Hepatic stellate cell (primary cell): ENCODE measurements around the gene PLXNA2.

Source experiments
- DNase-seq: peaks from one replicate; pipeline ENCODE4 v3.0.0; 2011; ENCODE audit warnings: low spot score

The PLXNA2 gene

DNA sequence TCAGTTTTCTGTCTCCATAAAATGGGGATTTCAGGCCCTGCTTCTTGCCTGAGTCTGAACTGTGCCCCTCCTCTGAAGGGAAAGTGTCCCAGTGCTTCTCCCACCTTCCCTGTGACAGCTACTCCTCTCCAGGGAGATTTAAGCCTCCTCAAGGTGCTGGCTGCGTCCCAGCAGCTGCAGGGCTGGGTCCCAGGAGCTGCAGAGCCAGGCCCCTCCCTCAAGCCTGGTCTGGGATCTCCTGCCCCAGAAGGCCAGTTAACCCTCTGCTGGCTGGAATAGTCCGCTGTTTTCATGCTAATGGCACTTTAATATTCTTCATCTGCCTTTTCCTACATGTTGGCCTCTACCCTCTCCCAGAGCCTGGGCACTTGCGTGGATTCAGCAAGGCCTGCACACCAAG lies 99.0 kb downstream of the PLXNA2 start:
- no peak for DNase-seq

DNA sequence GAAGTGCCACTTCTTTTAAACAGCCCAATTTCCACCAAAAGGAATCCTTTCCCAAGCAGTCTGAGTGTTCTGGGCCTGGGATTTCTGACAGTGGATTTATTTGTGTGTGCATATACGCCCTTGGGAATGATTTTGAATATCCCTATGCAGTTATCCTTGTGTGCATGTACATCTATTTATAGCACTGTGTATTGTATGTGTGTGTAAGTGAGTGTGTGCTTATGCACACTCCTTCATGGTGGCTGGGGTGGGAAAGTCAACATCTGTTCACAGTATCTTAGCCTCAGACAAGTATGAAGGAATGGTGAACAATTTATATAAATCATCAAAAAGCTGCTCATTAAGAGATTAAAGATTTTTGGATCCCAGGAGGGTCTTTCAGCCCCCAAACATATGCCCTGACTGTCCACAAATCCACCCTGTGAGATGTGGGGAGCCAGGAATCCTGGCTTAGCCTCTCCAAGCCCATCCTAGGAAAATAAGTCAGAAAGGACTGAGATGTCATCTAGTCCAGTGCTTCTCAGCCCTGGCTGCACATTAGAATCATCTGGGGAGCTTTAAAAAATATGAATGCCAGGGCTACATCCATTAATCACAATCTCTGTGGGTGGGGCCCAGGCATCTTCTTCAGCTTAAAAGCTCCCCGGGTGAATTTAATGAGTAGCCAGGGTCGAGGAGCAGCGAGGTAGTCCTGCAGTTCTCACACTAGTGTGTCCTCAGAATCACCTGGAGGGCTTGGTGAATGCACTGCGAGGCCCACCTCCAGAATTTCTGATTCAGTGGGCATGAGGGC lies 101.4 kb downstream of the PLXNA2 start:
- no peak for DNase-seq

DNA sequence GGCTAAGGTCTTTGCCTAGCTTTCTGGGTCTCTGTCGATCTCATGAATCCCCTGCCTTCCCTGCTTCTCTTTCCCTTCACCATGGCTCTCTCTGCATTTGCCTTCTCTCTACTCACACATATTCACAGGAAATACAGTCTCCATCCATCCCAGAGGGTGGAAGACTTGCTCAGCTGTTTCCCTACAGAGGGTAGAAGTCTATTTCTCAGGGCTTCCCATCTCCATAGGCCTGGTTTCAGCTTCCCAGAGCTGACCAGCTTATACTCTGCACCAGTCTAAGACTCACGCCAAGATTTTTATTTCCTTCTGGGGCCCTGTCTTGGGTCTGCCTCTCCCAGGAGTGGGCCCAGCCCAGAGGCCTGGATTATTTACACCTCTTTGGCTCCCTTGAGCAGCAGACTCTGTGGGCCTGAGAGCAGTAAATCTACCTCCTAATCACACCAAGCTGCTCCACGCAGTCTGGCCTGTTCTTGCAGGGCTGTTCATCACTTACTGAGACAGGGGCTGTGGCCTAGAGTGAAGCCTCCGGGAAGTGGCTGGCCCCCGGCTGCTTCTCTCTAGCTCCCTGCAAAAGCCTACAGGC lies 102.5 kb downstream of the PLXNA2 start:
- DNase-seq: no peak

DNA sequence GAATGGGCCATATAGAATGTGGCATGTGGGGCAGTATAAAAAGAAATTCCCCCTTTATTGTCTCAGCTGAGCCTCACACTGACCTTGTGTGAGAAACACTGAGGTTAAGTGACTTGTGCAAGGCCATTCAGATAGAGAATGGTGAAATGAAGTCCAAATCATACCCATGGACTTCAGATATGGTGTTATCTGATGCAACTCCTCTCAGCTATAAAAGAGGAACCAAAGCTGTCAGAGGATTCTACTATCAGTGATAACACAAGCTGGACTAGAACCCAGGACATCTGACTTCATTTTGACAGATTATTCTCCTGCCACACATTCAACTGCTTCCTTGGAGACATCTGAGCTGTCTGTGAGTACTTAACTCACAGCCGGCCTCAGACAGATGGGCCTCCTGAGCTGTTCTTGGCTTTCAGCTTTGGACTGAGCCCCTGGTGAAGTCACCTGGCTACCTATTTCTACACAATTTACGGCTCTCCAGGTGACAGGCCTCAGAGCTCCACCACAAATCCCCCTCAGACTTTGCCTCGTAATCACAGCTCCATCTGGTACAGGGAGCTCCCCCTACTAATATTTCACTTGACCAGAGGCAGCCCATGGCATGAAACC lies 104.6 kb downstream of the PLXNA2 start:
- no peak for DNase-seq

DNA sequence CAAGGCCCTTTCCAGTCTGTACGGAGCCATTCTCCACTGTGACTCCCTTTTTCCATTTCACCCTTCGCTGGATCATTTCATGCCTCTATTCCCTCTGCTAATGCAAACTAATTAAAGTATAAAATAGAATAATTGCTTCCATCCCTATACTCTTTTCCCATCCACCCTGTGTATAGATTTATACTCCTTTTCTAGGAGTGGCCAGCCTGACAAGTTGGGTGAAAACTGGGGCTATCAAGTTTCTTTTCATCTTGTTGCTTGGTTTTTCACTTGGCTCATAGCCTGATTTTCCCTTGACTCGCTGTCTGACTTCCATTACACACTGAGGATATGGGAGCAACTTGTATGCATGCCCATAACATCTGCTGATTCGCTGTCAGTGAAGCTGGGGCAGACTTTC lies 107.0 kb downstream of the PLXNA2 start:
- no peak for DNase-seq

DNA sequence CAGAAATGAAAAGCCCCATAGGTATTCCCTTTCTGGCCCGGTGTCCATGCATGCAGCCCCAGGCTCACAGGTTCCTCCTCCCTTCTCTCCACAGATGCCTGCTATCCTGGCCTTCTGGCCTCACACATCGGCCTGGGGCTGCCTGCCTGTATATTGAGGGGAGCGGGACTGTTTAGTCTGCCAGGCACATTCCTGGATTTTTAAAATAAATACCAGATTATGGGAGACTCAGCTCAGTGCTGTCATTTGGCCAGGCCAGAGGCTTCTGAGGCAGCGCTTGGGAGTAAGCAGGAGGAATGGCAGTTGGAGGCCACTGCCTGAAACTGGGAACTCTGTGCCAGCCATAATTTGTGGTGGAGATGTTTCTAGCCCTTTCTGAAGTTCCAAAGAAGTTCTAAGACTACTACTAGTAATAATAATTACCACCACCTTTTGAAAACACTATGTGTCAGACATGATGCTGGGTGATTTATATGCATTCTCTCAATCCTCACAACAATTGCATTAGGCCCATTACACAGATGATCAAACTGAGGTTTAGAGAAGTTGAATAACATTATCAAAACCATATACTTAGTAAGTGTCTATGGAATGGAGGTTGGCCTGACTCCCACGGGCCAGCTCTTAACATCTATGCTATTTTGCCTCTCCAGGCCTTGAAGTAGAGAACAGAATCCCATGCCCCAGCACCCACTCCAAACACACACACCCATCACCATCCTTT lies 107.6 kb downstream of the PLXNA2 start:
- no peak for DNase-seq

DNA sequence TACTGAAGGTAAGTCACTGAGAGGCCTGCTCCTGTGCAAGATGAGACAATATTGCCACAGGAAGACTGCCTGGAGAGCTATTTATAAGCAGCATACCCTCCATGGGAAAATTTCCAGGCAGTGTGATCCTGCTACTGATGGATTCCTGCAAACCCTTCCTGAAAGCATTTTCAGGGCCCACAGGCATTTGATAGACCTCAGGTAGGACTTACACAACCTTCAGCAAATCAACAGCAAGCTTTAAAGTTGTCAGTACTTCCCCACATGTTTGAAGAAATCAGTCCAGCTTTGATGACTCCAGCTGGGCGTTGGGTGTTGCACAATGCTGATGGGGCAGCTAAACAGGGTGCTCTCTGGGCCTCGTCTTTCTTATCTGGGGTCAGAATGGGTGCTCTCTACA lies 108.8 kb downstream of the PLXNA2 start:
- no peak for DNase-seq

DNA sequence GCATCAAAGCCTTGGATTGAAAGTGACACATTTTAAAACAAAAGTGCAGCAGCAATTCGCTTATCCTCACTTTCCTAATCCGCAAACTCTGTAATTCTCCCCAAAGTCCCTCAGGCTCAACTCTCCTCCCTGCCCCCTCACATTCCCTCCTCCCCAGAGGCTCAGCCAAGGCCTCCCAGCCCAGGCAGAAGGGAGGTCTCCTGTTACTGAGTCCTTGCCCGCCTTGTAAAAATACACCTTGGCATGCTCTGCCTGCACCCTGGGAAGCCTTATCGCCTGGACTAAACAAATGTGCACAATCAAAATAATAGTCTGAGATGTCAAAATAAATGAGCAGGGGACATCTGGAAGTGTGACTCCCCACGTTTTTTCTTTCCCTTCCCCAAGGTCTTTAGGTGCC lies 109.7 kb downstream of the PLXNA2 start:
- no peak for DNase-seq

DNA sequence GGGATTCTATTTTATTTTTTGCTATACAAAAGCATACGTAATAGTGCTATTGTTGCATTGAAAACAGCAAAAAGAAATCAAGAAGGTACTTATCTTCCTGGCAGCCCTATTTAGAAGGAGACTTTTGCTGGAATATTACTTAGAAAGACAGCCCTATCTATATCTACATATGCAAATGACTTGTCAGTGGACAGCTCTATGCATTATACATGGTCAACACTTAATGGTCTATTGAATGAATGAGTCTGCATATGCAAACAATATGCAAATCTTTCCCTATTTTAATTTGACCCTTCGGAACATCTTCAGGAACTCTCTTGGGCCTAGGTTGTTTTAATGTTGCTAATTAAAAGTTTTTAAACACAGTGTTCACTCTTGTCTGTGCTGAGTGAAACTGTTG lies 110.8 kb downstream of the PLXNA2 start:
- DNase-seq: no peak

DNA sequence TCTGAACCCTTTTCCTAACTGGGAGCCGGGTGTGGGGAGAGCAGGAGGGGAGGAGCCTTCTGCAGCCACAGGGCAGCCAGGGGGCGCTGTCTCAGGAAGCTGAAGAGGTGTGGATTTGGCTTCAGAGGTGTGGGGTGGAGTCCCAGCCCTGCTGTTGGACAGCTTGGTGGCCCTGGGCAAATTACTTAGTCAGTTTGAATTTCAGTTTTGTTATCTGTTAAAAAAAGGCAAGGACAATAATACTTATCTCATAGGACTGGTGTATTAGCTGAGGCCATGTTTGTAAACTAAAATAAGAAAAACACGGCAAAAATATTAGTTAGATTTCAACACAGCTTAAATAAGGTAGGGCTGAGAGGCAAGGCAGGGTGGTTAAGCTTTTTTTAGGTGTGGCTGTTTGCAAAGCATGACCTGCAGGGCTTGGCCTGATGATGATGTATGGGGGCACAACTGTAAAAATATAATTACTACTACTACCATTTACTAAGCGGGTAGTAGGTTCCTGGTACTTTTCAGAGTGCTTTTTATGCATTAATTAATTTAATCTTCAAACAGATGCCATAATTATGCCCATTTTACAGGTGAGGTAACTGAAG lies 111.8 kb downstream of the PLXNA2 start:
- peak; percentile 84 for DNase-seq

DNA sequence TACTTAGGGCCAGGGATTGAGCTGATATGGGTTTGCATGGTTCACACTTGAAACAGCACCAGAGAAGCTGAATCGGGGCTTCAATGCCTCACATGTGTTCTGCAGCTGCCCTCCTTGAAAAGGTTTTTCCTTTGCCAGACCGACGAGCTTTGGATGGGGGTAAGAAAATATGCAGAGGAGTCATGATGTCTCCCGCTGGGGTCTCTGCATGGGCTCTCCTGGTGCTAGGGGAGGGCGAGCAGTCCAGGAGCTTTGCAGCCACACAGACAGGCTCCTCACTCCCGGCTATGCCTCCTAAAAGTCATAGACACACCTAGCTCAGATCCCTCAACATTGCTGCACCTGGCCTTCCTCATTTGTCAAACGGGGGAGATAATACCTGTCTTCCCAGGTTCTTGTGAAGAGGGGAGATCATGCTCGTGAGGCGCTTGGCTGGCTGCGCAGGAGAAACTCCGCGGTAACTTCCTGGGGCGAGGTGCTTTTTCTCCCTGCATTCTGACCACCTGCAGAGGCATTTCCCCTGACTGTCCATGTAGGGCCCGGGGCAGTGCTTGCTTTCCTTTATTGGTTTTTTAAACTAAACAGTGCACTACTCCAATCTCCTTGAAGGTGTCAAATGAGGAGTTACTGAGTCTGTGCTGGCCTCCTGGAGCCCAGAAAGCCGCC lies 112.4 kb downstream of the PLXNA2 start:
- DNase-seq: no peak

DNA sequence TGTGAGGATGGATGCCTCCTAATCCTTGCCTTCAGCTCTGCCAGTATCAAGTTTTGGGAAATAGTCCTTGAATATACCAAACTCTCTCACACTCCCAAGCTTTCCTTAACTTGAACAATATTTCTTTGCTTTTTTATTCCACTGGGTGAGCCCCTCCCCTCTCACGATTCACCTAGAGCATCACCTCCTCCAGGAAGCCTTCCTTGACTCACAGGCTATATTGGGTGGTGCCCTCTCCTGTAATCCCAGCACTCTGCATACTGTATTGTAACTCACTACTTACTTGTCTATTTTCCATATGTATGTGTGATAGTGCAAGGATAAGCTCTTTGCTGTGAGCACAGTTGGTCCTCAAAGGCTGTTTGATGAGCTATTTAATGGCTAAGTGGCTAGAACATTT lies 114.7 kb downstream of the PLXNA2 start:
- no peak for DNase-seq

DNA sequence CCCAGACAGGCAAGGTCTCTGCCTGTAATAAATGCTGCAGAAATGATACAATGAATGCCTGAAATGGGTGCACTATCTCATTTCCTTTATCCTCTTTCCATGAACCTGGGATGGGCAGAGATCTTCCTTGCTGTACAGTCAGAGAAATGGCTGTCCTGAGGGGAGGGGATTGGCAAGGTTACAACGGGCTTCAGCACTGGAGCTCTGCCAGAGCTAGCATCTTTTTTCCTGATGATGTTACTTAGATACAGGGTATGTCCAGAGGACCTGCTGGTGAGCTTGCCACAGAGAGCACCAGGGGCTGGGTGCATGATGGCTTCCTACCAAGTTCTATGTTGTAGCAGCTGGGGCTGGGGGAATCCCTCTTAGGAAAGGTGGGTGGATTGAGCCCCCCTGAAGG lies 115.1 kb downstream of the PLXNA2 start:
- DNase-seq: no peak

DNA sequence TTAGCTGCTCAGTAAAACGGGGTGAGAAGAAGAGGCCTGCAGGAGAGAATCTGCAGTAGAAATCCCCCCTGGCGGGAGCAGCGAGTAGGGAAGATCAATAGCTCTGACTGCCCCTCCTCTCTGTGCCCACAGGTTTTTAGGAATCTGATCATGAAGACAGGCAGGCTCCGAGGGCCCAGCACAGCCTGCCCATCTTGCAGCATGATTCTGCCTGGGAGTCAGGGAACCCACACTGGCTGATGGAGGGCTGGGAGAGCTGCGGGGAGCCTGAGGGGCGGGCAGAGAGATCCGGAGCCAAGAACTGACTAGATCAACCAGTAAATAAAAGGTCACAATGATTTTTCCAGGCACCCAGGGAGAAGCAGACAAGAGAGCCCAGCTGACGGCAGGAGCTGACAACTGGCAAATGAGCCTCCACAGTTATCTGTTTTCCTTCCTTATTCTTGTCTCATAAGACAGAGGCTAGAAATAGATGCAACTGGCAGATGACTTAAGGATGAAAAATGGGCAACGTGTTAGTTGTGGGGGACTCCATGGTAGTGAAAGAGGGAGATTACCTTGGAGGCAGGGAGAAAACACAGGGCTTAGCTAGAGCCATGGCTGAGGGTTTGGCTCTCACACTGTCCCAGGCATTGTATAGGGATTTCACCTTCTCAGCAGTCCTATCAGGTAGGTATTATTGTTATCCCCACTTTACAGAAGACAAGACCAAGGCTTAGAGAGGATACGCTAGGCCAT lies 116.2 kb downstream of the PLXNA2 start:
- no peak for DNase-seq

DNA sequence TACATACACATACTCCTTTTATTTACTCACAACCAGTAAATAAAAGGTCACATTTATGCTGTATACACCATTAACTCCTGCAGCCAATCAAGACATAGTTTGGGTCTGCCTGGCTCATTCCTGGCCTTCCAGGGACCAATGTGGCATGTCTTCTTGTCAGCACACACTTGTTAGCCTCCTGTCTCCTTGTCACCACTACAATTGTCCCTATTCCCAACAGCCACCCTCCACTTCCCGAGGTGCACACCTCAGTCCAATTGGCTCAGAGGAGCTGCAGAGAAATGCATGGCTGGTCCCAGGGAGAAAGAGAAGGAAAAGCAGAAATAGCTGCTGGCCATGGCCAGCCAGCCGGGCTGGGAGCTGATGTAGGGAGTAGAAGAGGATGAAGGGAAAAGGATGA lies 116.9 kb downstream of the PLXNA2 start:
- no peak for DNase-seq

DNA sequence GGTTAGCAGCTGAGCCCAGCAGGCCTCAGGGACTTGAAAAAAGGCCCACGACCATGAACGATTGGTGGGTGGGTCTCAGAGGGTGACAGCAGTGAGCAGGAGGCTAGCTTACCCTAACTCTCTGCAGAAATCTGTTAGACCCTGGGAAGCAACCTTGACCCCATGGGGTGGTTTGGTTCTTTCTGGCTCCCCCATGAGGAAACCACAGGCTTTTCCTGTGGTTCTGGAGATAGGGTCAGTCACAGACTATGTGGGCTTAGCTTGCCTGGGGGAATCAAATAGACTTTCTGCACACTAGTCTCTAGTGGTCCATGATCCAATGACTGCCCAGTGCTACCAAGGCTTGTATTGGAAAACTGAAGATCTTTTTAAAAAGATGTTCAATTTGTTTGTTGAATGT lies 118.1 kb downstream of the PLXNA2 start:
- DNase-seq: no peak

DNA sequence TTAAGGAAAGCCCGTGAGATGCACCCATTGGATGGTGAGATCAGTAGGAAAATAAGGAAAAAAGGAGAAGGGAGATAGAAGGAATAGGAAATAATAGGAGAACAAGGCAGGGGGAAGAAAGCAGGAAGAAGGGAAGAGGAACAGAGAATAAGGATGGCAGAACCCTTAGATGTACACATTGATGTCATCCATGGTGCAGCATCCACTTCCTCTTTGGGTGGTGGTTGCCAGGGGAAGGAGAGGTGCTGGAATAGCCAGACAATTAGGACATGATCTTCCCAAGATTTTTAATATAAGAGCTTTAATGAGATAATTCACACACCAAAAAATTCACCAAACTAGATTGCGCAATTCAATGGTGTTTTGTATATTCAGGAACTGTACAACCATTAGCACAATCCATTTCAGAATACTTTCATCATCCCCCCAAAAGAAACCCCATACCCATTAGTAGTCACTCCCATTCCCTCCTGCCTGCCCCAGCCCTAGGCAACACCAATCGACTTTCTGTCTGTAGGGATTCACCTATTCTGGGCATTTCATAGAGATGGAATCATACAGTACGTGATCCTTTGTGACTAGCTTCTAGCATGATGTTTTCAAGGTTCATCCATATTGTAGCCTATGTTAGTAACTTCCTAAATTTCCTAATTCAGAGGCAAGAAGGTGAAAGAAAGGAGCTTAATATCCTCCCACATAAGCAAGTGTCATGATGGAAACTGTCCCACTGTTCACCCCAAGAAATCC lies 121.4 kb downstream of the PLXNA2 start:
- DNase-seq: no peak

DNA sequence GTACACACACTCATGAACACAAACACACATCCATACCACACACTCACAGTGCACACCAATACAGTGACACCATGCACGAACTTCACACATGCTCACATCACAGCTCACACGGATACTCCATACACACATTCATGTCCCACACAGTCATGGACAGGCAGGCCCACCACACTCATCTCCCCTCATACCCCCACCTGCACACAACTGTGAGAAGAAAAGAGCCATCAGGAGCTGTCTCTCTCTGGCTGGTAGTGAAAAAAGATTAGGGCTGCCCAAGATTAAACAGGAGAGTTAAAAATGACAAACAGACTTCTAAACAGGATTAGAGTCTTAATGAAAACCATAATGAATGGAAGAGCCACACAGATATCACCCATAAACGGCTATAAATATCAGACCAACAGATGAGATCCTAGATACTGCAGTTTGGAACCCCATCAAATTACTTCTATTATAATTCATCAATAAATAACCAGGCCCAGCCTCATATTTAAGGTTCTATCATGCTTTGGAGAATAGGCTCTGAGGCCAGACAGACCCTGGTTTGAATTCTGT lies 122.3 kb downstream of the PLXNA2 start:
- no peak for DNase-seq

DNA sequence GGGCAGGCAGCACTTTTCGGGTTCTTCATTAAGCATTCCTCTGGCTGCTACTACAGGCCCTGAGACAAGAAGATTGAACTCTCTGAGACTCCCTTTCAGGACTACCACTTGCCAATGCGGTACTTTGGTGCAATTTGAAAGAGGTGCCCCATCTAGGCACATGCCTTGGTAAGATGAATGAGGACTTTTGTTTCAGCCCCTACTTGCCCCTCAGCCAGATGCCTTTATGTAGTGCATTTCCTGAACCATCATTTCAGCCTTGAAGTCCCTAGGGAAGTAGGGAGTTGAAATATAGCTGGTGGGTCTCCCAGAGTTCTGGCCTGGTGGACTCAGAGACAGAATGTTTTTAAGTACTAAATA lies 123.8 kb downstream of the PLXNA2 start:
- DNase-seq: no peak

DNA sequence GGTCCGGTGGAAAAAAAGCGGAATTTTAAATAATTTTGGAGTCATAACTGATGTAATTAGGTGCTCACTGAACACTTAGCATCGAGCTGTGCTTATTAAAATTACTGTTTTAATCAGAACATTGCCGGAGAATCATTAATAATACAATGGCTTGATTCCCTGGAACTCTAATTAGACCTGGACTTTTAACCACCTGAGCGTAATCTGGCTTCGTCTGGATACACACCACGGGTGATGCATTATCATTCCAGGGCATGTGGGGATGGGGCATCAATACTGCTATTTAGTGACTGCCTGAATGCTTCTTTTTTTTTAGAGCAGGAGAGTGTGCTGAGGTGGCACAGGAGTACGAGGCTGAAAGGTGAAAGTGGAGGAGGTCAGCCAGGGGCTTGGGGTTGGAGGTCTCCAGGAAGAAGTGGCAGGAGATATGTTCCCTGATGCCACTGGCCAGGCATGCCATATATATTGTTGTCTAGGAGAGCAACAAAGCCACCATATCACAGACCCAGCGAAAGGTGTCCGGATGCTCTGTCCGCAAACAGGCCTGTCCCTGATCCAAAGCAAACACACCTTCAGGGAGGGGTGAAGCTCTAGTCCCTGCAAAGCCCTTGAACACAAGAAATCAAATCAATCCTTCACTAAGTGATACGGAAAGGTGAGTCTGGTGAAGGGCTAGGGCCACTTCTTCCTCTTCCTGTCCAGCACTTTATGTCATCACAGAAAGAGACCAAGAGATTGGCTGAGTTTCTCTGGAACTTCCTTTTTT lies 125.2 kb downstream of the PLXNA2 start:
- no peak for DNase-seq
